Measurements from ENCODE around the gene KRT31. TPM values are rescaled to one million over a fixed set of nuclear protein-coding genes. Genes with fewer than 3 reads are reported as not detected.

KRT31 gene
- polyA plus RNA-seq, 3 donors = not detected

GRCh38 chr17:41420134-41420533 is 22.7 kb upstream of the KRT31 start:
- H3K27me3 Mint-ChIP-seq (ENCODE audit: low read depth in 3 of 3) = peaks cover 6 to 9% (median 9%) of the 10 kb centered on the region in 3 donors
- H3K4me2 ChIP-seq (replicated peaks; ENCODE audit: extremely low read depth, low read length, poor library complexity, severe bottlenecking) = no peak overlapping the region
- intact Hi-C loops (cut with micrococcal nuclease) = no loop called here
- no peak overlapping the region for H3K4me3 Mint-ChIP-seq
- no peaks in the 10 kb centered on the region for H3K9me3 Mint-ChIP-seq
- H3K36me3 Mint-ChIP-seq = no peaks in the 10 kb centered on the region
- no peak for TF ChIP-seq CTCF (IDR thresholded peaks at IDR 0.05)
- DNase-seq = no peak
- H3K27ac ChIP-seq (ENCODE audit: low read depth in 1 of 2, low read length in 2 of 2) = no peak overlapping the region
- no peak overlapping the region for H3K4me3 ChIP-seq (replicated peaks in 1 of 3; ENCODE audit: low read depth in 2 of 3, low read length in 3 of 3)
- no peaks in the 10 kb centered on the region for H3K27me3 ChIP-seq (ENCODE audit: control insufficient read depth in 2 of 2, insufficient read depth in 2 of 2, low read length in 2 of 2)
- no peak overlapping the region for H3K9ac ChIP-seq (ENCODE audit: insufficient read depth, low read length, poor library complexity, severe bottlenecking)
- H3K4me1 Mint-ChIP-seq = peaks cover 7% of the 10 kb centered on the region
- H3K36me3 ChIP-seq (replicated peaks in 1 of 2; ENCODE audit: control insufficient read depth in 1 of 2, insufficient read depth in 2 of 2, low read length in 2 of 2) = no peaks in the 10 kb centered on the region
- H3K27ac Mint-ChIP-seq = no peak overlapping the region
- no CpG with 5 or more reads among the region's 4 CpGs for WGBS (ENCODE audit: insufficient coverage)
- H3K9me3 ChIP-seq (replicated peaks in 1 of 2; ENCODE audit: control insufficient read depth in 1 of 2, insufficient read depth in 1 of 2, low read length in 2 of 2) = no peaks in the 10 kb centered on the region
- H2AFZ ChIP-seq (ENCODE audit: insufficient read depth, low read depth, low read length, poor library complexity, severe bottlenecking) = no peak overlapping the region
- peaks cover 4 to 5% of the 10 kb centered on the region in 2 donors for H3K4me1 ChIP-seq (ENCODE audit: control insufficient read depth in 1 of 2, insufficient read depth in 2 of 2, low read length in 2 of 2)
- H3K79me2 ChIP-seq (ENCODE audit: insufficient read depth, low read length) = no peaks in the 10 kb centered on the region
- H4K20me1 ChIP-seq (ENCODE audit: insufficient read depth, low read length) = no peaks in the 10 kb centered on the region

GRCh38 chr17:41419716-41420115 is 22.3 kb upstream of the KRT31 start:
- no peak for DNase-seq
- H3K36me3 Mint-ChIP-seq = no peaks in the 10 kb centered on the region
- no peaks in the 10 kb centered on the region for H3K9me3 Mint-ChIP-seq
- no peaks in the 10 kb centered on the region for H4K20me1 ChIP-seq (ENCODE audit: insufficient read depth, low read length)
- no peak overlapping the region for H3K27ac Mint-ChIP-seq
- H3K27me3 Mint-ChIP-seq (ENCODE audit: low read depth in 3 of 3) = peaks cover 6 to 9% (median 9%) of the 10 kb centered on the region in 3 donors
- intact Hi-C loops (cut with micrococcal nuclease) = no loop called here
- no peak overlapping the region for H3K4me3 Mint-ChIP-seq
- H3K9me3 ChIP-seq (replicated peaks in 1 of 2; ENCODE audit: control insufficient read depth in 1 of 2, insufficient read depth in 1 of 2, low read length in 2 of 2) = no peaks in the 10 kb centered on the region
- H3K36me3 ChIP-seq (replicated peaks in 1 of 2; ENCODE audit: control insufficient read depth in 1 of 2, insufficient read depth in 2 of 2, low read length in 2 of 2) = no peaks in the 10 kb centered on the region
- peaks cover 7% of the 10 kb centered on the region for H3K4me1 Mint-ChIP-seq
- no peak overlapping the region for H3K4me3 ChIP-seq (replicated peaks in 1 of 3; ENCODE audit: low read depth in 2 of 3, low read length in 3 of 3)
- no peak for TF ChIP-seq CTCF (IDR thresholded peaks at IDR 0.05)
- peaks cover 4 to 5% of the 10 kb centered on the region in 2 donors for H3K4me1 ChIP-seq (ENCODE audit: control insufficient read depth in 1 of 2, insufficient read depth in 2 of 2, low read length in 2 of 2)
- H2AFZ ChIP-seq (ENCODE audit: insufficient read depth, low read depth, low read length, poor library complexity, severe bottlenecking) = no peak overlapping the region
- H3K4me2 ChIP-seq (replicated peaks; ENCODE audit: extremely low read depth, low read length, poor library complexity, severe bottlenecking) = no peak overlapping the region
- no peaks in the 10 kb centered on the region for H3K27me3 ChIP-seq (ENCODE audit: control insufficient read depth in 2 of 2, insufficient read depth in 2 of 2, low read length in 2 of 2)
- no peak overlapping the region for H3K9ac ChIP-seq (ENCODE audit: insufficient read depth, low read length, poor library complexity, severe bottlenecking)
- WGBS (ENCODE audit: insufficient coverage) = 94% methylated on average over 4 of the region's 4 CpGs
- H3K79me2 ChIP-seq (ENCODE audit: insufficient read depth, low read length) = no peaks in the 10 kb centered on the region
- H3K27ac ChIP-seq (ENCODE audit: low read depth in 1 of 2, low read length in 2 of 2) = no peak overlapping the region
